GM18517 (cell line): ENCODE data around the gene ADAMTS17.

Source experiments
- ATAC-seq: cut with Tn5 transposase; IDR thresholded peaks from one replicate; pipeline ENCODE4 v1.9.1; 2021; ENCODE audit warnings: mild to moderate bottlenecking, moderate library complexity; ENCODE audit not compliant: unreplicated experiment

ADAMTS17 gene

GRCh38 chr15:99962006-99962561, 379.7 kb downstream of the ADAMTS17 start:
- no peak for ATAC-seq

GRCh38 chr15:99961011-99961441, 380.7 kb downstream of the ADAMTS17 start:
- no peak for ATAC-seq

DNA sequence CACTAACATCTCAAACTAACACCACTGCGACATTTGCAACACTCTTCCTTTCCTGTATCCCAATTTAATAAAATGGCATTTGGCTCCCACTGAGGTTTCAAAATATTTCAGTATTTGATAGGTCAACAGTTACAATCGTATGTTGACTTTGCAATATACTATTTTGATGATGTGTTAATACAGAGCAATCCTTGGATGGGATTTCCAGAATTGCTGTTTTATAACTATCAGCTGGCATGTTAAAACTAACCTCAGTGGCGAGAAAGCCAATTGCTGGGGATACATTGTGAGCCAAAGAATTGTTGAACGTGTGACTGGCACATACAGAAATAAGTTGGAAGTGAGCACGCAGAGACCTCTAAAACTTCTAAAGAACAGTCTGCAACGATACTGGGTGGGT, 382.4 kb downstream of the ADAMTS17 start:
- ATAC-seq: no peak

GRCh38 chr15:99958426-99959097, 383.2 kb downstream of the ADAMTS17 start:
- ATAC-seq: no peak

- no peak for ATAC-seq
These were observed 384.1 kb downstream of the ADAMTS17 start for GRCh38 chr15:99957642-99958013.

GRCh38 chr15:99956820-99957641, 384.7 kb downstream of the ADAMTS17 start:
- ATAC-seq: no peak

- ATAC-seq: no peak
These were observed 385.6 kb downstream of the ADAMTS17 start for GRCh38 chr15:99956022-99956775.

- ATAC-seq: no peak
These were observed 386.2 kb downstream of the ADAMTS17 start for GRCh38 chr15:99955532-99955931.

GRCh38 chr15:99955181-99955525, 386.6 kb downstream of the ADAMTS17 start:
- ATAC-seq: no peak

DNA sequence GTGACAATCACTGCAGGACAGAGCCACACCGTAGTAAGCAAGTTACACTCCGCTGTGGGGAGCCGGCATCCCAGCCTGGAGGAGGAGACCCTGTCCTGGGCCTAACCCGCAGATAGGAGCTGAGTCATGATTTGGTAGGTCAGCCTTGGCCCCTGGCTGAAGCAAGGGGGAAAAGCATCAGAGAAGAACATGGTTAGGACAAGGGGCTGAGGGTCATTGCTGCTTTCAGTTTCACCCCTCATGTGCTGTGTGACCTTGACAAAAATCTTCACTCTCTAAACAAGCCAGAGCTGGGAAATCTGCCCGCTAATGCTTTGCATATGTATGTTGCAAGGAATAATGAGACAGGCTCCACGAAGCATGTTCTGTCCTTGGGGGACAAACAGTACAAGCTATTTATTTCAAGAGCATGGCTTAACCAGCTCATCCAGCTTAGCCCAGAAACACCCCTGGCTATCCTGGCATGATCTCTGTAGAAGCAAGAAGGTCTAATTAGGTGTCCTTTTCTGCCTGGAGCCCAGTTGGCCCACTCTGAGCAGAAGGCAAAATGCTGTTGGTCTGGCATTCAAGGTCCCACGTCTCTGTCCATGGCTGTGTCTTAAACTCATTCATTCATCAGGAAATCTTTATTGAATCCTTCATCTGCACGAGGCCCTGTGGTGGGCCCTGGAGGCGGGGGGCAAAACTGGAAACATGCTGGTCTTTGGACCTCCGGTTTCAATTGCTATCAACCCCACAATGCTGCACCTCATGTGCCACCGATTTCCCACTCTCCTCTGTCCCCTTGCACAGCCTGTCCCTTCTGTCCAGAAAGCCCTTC, 387.2 kb downstream of the ADAMTS17 start:
- ATAC-seq: no peak

GRCh38 chr15:99953886-99954285, 387.9 kb downstream of the ADAMTS17 start:
- no peak for ATAC-seq

DNA sequence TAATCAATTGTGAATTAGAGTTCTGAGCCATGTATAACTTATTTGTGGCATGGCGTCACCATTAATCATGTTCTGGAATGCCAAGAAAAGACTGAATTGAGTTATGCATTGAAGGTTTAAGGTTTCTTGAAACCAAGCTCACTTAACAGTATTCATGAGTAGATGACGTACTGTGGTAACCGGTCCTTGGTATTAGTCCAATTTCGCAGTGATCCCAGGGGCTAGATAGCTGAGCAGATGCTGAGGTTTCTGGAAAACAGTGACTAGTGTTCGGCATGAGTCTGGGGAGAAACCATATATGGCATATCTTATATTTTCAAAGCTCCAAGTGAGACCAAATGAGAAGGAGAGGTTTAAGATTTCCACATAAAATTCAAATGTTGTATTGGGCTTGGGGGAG, 390.3 kb downstream of the ADAMTS17 start:
- ATAC-seq: no peak

- ATAC-seq: no peak
These were observed 397.6 kb downstream of the ADAMTS17 start for GRCh38 chr15:99944131-99944530.

DNA sequence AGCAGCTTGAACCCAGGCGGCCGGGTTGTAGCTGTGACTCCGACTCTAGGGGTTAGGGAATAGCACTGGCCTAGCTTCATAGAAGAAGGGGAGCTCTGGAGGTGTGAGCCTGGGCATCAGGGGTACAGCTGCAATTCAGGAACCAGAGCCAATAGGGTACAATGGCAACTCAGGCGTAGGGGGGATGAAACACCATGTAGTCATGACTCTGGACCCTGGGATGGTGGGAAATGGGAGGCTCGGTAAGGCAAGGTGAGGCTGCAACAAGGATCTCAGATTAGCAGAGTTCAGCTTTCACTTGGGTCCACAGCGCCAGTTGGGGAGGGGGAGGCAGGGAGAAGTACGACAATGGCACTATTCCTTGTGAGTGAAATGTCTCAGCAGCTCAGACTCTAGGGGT, 398.3 kb downstream of the ADAMTS17 start:
- no peak for ATAC-seq

DNA sequence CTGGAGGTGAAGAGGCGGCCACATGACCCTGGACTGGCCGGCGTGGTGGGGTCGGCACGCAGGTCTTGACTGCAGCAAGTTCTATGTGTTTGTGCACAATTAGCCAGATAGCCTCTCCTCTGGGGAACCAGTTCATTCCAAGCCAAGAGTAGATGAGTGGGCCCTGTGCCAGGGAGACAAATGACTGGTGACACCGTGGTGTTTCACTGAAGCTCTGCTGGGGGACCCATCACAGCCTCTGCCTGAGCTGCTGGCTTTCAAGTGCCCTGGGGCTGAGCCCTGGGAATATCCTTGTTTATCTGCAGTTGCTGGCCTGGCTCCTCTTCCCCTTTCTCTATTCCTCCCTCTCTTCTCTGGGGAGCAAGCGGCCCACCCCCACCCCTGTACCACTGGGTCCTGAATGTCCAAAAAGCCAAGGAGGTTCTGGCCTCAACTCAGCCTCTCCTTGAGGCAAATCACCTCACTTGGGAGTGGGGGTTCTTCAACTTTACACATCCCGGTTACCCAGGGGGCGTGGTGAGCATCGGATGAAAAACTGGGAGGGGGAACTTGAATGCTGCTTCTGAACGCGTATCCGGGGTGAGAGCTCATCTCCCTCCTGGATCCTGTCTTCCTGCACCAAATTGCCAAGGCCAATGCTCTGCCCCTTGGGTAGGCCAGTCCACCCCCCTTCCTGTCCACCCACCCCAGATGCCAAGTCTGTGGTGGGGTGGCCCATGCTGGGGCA, 408.9 kb downstream of the ADAMTS17 start:
- no peak for ATAC-seq

- ATAC-seq: no peak
These were observed 409.8 kb downstream of the ADAMTS17 start for GRCh38 chr15:99931703-99932603.

DNA sequence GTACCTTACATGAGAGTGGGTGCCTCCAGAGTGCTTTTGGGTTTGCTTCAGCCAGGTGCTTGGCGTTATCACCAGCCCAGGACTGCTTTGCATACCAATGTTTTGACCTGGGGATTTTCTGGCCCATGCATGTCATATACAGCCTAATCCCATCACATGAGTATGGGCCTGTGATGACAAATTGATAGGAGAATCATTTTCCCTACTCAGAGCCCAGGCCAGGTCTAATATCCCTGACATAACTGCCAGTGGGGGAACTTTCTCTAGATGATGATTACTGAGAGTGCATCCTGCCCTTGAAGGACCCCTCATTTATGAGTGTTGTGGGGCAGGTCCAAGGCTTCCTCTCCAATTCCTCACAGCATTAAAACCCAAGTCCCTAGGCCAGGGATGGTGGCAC, 411.1 kb downstream of the ADAMTS17 start:
- ATAC-seq: no peak

- ATAC-seq: no peak
These were observed 412.5 kb downstream of the ADAMTS17 start for GRCh38 chr15:99929266-99929665.

- peak; percentile 79 for ATAC-seq
These were observed 413.3 kb downstream of the ADAMTS17 start for GRCh38 chr15:99928429-99928981.
